ENCODE data around the gene TIMP2.

DNA sequence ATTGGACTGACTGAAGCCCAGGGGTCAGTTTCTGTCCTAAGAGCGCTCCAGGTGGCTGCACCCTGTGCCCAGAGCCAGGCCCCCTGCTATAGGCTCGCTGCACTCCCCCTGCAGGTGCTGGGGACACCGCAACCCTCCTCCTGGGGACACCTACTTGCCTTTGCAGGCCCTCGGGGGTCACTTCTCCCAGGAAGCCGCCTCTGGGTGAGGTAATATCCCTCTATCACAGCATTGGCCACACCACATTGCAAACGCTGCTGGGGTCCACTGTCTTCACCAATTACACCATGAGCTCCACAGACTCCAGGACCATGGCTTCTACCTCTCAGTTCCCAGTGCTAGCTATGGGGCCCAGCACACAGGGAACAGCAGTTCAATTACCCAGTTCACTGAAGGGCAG, 99.5 kb downstream of the TIMP2 start:
- TF ChIP-seq, protein P1, sequence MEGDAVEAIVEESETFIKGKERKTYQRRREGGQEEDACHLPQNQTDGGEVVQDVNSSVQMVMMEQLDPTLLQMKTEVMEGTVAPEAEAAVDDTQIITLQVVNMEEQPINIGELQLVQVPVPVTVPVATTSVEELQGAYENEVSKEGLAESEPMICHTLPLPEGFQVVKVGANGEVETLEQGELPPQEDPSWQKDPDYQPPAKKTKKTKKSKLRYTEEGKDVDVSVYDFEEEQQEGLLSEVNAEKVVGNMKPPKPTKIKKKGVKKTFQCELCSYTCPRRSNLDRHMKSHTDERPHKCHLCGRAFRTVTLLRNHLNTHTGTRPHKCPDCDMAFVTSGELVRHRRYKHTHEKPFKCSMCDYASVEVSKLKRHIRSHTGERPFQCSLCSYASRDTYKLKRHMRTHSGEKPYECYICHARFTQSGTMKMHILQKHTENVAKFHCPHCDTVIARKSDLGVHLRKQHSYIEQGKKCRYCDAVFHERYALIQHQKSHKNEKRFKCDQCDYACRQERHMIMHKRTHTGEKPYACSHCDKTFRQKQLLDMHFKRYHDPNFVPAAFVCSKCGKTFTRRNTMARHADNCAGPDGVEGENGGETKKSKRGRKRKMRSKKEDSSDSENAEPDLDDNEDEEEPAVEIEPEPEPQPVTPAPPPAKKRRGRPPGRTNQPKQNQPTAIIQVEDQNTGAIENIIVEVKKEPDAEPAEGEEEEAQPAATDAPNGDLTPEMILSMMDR (IDR thresholded peaks at IDR 0.05; ENCODE audit: borderline replicate concordance, extremely low read depth, low read length, poor library complexity, severe bottlenecking): no peak
- no peak for TF ChIP-seq EZH2 (IDR thresholded peaks at IDR 0.05; ENCODE audit: borderline replicate concordance, low read depth, low read length, severe bottlenecking)

Measured in DND-41 (cell line).